ENCODE measurements around the gene OSBPL6.
"Not testable (repeated sequence)": the region's sequence is repeated elsewhere in the genome, so short reads cannot be mapped to it uniquely, and the experiment has no call there.

Gene OSBPL6

DNA sequence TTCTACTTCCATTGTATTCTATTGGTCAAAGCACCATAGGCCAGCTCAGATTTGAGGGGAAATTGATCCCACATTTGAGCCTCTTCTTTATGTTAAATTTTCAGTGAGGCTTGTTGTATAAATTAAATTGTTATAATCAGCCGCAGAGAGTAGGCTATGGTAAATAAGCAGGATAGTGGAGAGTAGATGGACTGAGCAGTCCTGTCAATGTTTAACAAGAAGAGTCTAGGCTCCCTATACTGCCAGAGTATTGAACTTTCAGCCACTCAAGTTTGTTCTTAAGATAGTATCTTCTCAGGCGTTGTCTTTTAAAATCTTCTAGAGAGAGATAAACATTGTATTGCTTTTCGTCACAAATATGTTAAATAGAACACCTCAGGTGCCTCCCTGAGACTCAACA, 155.7 kb downstream of the OSBPL6 start:
- DNase-seq (ENCODE audit: low read depth in 3 of 3), result no peak

GRCh38 chr2:178357704-178358103, 163.4 kb downstream of the OSBPL6 start:
- not testable (repeated sequence) for DNase-seq (ENCODE audit: low read depth in 3 of 3)

- no peak for DNase-seq (ENCODE audit: low read depth in 3 of 3)
Measured at GRCh38 chr2:178359192-178359912, 165.0 kb downstream of the OSBPL6 start.

DNA sequence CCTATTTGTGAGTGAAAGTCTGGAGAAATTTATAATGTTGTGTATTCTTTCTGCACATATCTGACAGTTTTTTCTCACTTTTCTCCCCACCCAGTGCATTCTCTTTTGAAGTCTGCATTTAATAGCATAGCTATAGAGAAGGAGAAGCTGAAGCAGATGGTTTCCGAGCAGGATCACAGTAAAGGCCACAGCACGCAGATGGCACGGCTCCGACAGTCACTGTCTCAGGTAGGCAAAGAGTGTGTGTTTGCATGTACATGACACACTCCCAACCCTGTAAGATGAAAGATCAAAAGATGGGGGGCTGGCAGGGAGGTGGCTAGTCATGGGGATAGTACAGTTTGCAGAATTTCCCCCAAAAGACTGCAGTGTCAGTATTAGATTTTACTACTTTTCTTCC, 167.3 kb downstream of the OSBPL6 start:
- no peak for DNase-seq (ENCODE audit: low read depth in 3 of 3)

DNA sequence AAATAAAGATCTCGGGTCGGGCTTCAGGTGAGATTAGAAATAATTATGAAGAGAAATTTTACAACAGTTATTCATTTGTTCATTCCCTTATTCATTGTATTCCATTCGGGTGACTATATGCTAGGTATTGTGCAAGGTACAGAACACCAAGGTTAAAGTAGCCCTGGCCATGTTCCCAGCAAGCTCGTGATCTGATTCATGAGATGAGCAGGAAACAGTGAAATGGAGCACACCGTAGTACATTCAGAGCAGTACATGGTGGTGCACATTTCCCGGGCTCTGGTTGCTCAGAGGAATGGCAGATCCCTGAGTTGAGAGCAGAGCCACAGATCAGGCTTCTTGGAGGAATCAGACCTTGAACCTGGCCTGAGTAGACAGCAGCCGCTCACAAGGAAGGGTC, 168.9 kb downstream of the OSBPL6 start:
- no peak for DNase-seq (ENCODE audit: low read depth in 3 of 3)

DNA sequence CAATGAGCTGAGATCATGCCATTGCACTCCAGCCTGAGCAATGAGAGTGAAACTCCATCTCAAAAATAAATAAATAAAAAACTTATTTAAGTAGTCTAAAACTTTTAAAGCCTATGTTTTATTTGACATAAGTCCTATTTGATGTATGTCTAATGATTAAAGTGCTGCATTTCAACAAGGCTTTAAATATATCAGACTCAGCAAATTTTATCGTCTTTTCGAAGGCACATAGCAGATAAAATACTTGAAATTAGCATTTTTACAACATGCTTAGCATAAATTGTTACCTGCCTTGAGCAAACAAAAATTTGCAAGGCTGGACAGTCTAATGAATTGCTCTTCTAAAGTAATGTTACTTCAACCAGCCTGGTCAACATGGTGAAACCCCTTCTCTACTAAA, 170.8 kb downstream of the OSBPL6 start:
- DNase-seq (ENCODE audit: low read depth in 3 of 3), result no peak

DNA sequence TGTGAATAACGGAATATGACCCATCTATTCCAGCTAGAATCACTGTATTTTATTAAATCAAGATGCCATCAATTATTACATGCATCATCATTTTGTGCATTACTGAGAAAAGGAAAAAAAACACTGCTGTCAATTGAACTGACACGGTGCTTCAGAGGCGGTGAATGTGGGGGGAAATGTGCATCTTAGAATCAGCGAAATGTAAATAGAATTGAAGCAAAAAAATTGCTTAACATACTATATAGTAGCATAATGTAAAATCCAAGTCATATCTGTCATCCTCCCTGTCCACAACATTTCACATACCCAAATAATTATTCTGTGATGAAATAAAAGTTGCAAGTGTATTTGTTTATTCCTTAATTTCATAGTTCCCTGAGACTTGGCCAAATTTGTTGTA, 172.1 kb downstream of the OSBPL6 start:
- DNase-seq (ENCODE audit: low read depth in 3 of 3), result no peak

- DNase-seq (ENCODE audit: low read depth in 3 of 3), result no peak
Measured at GRCh38 chr2:178367344-178367743, 173.0 kb downstream of the OSBPL6 start.

GRCh38 chr2:178374865-178375264, 180.6 kb downstream of the OSBPL6 start:
- DNase-seq (ENCODE audit: low read depth in 3 of 3), result no peak

- DNase-seq (ENCODE audit: low read depth in 3 of 3), result no peak
Measured at GRCh38 chr2:178377046-178377445, 182.7 kb downstream of the OSBPL6 start.

DNA sequence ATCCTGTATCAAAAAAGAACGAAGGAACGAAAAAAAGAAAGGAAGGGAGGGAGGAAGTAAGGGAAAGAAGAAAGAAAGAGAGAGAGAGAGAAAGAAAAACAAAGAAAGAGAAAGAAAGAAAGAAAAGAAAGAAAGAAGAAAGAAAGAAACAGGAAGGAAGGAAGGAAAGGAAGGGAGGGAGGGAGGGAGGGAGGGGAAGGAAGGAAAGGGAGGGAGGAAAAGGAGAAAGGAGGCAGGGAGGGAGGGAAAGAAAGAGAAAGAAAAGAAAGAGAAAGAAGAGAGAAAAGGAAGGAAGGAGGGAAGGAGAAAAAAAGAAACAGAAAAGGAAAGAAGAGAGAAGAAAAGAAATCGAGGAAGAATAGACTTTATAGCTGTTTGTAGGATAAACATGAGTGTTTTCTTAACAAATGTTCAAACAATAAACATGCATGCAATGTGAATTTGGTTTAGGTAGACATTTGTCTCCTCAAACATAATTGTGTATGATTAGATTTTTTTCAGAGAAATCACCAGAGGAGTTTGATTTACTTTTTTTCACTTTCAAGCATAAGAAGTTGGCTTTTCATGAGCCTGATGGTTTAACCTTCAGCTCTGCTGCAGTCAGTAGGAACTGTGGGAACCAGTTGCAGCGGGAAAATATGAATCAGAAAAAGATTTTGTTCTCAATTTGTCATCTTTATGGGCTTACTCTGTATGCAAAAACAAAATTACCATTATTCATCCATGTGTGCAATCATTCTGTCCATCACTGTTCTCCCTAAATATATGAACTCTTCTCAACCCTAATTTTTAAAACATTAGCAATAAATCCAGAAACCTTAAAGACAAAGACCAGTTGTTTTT, 185.1 kb downstream of the OSBPL6 start:
- no peak for DNase-seq (ENCODE audit: low read depth in 3 of 3)

GRCh38 chr2:178380763-178381162, 186.5 kb downstream of the OSBPL6 start:
- no peak for DNase-seq (ENCODE audit: low read depth in 3 of 3)

GRCh38 chr2:178383718-178384117, 189.4 kb downstream of the OSBPL6 start:
- no peak for DNase-seq (ENCODE audit: low read depth in 3 of 3)

- no peak for DNase-seq (ENCODE audit: low read depth in 3 of 3)
Measured at GRCh38 chr2:178385595-178386148, 191.4 kb downstream of the OSBPL6 start.

DNA sequence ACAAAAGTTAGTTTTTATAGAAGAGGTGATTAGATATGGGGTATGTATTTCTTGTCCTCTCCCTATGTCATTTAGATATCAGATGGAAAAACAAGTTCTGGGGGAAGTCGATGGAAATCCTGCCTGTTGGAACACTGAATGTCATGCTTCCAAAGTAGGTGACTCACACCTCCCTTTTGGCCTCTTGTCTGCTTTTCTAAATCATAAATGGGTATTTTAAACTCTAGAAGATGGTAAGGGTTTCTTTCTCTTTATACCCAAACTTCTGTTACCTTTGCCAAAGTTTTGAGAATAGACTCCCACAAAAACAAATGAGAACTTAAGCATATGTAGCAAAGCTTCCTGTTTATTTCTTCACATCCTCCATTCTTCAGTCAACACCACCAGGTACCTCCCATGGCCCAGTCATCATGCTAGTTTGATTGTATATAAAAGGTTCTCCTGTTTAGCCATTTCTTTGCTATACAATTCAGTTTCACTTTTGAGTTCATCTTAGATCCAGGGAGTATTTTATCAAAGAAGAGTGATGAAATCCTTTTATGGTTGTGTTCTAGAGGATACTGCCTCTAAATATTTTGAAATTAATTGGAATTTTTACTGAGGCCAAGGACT, 192.8 kb downstream of the OSBPL6 start:
- no peak for DNase-seq (ENCODE audit: low read depth in 3 of 3)

GRCh38 chr2:178388287-178388686, 194.0 kb downstream of the OSBPL6 start:
- DNase-seq (ENCODE audit: low read depth in 3 of 3), result no peak

- no peak for DNase-seq (ENCODE audit: low read depth in 3 of 3)
Measured at GRCh38 chr2:178391701-178392100, 197.4 kb downstream of the OSBPL6 start.

- DNase-seq (ENCODE audit: low read depth in 3 of 3), result no peak
Measured at GRCh38 chr2:178392215-178392614, 197.9 kb downstream of the OSBPL6 start.

DNA sequence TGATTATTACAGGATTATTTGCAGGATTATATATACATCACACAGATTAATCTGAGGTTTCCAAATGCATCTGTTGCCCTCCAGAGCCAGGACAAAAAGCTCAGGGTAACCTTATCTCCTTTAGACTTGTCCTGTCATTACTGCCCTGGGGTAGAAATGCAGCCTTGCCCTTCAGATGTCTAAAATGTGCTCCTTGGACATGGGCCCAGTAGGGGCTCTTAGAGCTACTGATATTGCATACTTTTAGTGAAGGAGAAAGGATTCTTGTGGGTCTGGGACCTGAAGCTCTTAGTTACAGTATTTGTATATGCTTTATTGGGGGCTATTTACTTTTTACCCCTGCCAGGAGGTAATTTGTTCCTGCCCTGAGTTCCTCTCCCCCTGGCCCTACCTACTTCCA, 200.5 kb downstream of the OSBPL6 start:
- no peak for DNase-seq (ENCODE audit: low read depth in 3 of 3)

DNA sequence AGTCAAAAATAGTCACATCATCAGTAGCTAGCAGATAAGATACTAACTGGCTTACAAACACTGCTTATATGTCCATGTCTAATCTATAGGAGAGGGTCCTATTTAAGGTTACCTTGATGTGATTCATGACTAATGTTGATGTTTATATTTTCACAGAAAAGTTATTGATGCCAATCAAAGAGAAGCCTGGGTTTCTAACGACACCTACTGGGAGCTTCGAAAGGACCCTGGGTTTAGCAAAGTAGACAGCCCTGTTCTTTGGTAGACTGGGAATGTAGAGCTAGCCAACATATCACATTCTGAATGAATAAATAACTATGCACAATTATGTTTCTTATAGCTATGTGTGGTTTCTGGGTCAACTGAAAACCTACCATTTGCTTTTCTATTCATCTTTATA, 201.0 kb downstream of the OSBPL6 start:
- no peak for DNase-seq (ENCODE audit: low read depth in 3 of 3)

GRCh38 chr2:178395941-178396570, 201.7 kb downstream of the OSBPL6 start:
- DNase-seq (ENCODE audit: low read depth in 3 of 3), result no peak

- DNase-seq (ENCODE audit: low read depth in 3 of 3), result no peak
Measured at GRCh38 chr2:178397002-178397605, 202.8 kb downstream of the OSBPL6 start.

All from stimulated activated CD4-positive, alpha-beta T cell treated with anti-CD3 and anti-CD28 coated beads, TNF-alpha, amount 100 ng/mL, for 4 hours (primary cell).